Stimulated activated CD4-positive, alpha-beta T cell treated with anti-CD3 and anti-CD28 coated beads, Interleukin-1b, Interleukin-23, amount 100 ng/mL, for 48 hours (primary cell): Measurements from ENCODE around the gene TP53BP2.
"Not testable (repeated sequence)": the region's sequence is repeated elsewhere in the genome, so short reads cannot be mapped to it uniquely, and the experiment has no call there.

ENCODE experiments used
- DNase-seq: peaks from one replicate; pipeline ENCODE4 v3.0.0-alpha.2; 2020

TP53BP2 gene

DNA sequence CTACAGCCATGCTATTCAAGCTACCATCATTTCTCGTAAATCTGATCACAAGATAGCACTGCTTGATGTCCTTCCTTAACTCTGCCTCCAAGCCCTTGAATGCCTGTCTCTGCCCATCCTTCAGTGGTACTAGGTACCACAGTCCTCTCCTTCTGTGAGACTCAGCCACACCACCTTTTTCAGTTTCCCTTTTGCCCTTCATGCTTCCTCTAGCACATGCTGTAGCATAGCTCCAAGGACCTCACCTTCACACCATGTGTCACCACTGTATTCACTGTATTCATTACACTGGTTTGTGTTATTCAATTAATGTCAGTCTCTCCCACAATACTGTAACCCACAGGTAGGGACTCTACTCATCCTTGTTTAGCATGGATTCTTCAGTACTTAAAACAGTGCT is 8.0 kb upstream of the TP53BP2 start:
- DNase-seq = no peak

DNA sequence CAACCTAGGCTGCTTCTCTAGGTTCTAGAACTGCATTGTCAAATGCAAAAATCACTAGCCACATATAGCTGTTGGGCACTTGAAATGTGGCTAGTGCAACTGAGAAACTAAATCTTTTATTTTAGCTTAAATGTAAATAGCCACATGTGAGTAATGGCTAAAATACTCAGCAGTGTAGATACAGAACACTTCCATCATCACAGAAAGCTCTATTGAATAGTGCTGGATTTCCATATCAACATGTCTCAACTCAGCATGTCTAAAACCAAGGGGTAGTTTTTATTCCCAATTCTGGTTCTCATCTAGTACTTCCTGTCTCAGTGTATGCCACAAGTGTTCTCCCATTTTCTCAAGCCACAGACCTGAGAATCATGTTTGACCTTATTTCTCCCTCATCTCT is 7.5 kb upstream of the TP53BP2 start:
- no peak for DNase-seq

DNA sequence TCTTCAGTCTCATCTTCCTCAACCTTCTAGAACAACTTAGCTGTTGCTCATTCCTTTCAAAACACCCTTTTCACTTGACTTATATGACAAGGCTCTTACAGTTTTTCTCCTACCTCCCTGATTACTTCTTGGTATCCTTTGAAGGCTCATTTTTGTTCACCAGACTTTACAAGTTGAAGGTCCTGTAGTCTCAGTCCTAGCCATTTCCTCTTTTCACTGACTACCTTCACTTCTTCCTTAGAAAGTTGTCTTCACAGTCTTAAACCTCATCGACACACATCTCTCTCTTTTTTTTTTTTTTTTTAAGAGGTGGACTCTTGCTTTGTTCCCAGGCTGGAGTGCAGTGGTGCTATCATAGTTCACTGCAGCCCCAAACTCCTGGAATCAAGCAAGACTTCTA is 6.6 kb upstream of the TP53BP2 start:
- DNase-seq = no peak

DNA sequence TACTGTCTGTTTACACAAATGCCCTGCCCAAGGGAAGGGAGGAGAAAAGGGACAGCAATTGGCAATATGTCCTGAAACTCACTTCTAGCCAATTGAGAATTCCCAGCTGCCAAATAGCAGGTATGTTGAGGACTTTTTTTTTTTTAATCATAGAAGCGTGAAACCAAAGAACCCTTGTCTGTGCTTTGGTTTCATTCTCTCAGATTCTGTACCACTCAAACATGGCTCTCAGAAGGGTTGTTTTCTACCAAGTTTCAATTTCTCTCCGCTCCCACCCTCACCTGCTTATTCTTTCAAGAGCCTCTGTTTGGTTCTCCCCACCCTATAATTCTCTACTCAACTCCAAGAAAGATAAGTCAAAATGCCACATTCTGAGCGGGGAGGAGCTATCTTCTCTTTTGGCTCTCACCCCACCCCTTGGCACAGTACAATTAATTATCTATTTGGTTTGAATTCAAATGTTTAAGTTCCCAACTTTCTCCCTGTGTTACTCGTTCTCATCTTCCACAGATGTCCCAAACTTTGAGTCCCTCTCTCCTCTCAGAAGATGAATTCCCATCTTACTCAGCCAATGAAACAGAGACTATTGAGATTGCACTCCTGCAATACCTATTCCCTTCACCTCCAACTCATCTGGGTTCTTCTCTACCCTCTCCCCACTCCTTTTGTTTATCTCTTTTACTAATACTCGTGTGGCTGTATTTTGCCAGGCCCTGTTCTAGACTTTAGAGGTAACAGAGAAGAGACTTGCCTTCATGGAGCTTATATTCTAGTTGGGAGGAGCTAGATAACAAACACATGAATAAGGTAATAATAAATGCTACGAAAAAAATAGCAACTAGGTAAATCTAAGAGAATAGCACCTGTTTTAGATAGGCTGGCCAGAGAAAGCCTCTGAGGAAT is 3.9 kb upstream of the TP53BP2 start:
- no peak for DNase-seq

DNA sequence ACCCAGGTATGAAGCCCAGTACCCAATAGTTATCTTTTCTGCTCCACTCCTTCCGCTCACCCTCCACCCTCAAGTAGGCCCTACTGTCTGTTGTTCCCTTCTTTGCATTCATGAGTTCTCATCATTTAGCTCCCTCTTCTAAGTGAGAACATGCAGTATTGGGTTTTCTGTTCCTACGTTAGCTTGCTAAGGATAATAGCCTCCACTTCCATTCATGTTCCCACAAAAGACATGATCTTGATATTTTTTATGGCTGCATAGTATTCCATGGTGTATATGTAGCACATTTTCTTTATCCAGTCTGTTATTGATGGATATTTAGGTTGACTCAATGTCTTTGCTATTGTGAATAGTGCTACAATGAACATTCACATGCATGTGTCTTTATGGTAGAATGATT is 2.8 kb upstream of the TP53BP2 start:
- no peak for DNase-seq

DNA sequence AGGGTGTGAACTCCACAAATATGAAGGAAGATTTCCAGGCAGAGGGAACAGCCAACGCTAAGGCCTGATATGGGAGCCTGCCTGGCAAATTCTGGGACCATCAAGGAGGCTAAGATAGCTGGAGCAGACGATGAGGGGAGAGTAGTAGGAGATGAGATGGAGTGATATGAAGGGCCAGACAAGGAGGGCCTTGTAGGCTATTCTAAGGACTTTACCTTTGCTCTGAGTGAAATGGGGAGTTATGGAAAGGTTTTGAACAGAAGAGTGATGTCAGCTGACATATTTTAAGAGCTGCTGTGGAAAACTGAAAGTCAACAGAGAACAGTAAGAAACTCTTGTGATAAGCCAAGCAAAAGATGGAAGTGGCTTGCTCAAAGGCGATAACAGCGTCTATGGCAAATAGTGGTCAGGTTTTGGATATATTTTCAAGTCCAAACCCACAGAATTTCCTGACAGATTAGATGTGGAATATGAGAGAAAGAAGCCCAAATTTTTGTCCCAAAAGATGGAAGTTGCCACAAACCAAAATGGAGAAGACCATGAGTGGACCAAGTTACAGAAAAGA is 2.1 kb upstream of the TP53BP2 start:
- DNase-seq = no peak

DNA sequence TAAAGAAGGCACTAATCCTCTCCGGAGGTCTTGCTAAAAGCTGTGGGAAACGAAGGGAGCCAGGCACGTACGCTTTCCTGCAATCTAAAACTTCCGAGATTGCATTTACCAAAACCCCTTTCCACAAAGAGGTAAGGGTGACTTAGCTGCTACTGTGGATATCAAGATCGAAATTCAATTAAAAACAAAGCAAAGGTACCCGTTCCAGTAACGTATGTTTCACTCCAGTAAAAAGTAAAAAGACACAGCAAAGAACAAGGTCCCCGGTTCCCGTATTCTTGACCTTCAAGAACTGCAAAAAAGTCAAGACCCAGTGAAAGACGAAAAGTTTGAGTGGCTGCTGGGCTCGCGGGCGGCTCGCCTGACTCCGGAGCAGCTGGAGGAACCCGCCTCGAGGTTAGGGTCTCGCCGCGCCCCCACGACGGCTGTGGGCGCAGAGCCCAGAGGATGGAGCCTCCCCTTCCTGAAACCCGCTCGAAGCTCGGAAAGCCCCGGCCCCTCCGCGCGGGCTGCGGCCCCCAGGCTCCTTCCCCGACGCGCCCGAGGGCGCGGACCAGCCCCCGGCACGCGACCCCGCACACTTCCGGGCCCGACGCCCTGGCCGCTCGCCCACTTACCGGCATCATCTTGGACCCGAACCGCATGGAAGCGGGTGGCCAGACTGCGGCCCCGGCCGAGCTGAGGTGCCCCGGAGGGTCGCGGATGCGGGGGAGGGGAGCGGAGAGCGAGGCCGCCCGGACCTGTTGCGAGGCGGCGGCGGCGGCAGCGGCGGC is 524 bp downstream of the TP53BP2 start:
- peak; percentile 45 for DNase-seq

DNA sequence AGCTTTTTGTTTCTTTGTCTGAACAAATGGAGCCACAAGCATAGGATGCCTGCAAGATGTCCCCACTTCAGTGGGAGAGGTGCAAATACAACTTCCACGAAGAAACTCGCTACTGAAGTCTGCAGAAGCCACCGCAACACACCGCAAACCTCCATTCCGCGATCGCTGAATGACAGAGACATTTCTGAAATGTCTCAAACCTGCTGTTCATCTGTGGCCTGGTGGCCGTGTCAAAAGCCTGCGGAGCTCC is 1.0 kb downstream of the TP53BP2 start:
- DNase-seq = peak; percentile 77

DNA sequence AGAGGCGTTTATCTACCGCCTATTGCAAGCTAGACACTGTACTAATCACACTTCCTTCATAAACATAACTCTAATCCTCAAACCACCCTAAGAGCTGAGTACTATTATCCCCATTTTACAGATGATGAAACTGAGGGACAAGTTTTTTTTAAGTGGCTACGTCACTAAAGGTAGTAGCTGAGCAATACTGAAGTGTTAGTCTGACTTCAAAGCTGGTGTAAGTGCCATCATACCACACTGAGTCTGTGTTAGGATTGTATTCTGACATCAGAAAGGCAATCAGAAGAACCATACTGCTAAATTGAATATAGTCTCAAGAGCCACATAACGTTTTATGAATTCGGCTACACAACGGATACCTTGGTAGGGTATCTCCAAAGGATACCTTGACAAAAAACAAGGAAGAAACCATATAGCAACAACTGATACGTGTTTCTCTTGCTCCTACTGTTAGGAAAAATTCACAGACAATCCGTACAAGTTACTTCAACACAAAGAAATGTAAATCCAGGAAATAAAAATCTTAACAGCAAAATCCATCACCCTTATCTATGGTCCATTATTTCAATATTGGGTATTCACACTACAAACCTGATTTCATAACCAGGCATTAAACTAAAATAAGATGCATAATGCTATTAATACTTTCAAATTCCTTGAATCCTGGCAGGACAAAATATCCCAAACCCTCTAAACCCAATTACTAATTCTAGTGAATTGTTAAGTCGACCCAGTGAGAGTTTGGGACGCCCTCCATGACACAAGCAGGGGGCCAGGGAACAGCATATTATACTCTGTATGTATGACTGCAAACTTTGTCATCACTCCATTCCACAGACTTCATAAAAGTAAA is 1.6 kb downstream of the TP53BP2 start:
- no peak for DNase-seq

DNA sequence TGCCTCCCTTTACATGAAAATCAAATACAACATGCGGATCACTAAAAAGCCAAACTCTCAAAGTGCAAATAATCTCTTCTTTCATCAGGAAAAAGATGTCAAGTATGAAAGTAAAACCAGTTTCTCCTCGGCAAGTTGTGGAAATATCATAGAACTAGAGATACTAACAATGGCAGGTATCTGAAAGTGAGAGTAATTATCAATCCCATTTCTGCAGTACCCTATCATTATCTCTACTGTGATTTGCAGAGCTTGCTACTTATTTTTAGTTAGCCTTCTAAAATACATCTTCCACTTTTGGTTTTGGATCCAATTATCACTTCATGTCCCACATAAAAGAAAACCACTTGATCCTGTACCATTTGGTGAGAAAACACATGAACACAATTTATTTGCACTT is 3.0 kb downstream of the TP53BP2 start:
- DNase-seq = no peak

DNA sequence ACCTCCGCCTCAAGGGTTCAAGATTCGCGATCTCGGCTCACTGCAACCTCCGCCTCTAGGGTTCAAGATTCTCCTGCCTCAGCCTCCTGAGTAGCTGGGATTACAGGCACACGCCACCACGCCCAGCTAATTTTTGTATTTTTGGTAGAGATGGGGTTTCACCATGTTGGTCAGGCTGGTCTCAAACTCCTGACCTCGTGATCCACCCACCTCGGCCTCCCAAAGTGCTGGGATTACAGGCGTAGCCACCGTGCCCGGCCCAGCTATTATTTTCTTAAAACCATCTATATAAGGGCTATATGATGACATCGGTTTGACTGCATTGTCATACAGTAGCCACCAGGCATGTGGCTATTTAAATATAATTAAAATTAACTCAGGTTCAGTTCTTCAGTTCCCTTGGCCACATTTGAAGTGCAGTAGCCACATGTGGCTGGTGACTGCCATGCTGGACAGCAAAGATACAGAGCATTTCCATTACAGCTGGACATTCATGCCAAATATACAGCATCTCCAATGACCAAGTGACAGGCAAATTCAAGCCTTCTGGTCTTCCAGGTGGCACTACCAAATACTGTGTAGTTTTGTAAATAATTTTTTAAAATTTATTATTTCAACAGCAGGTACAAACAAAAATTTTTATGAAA is 3.6 kb downstream of the TP53BP2 start:
- DNase-seq = not testable (repeated sequence)

DNA sequence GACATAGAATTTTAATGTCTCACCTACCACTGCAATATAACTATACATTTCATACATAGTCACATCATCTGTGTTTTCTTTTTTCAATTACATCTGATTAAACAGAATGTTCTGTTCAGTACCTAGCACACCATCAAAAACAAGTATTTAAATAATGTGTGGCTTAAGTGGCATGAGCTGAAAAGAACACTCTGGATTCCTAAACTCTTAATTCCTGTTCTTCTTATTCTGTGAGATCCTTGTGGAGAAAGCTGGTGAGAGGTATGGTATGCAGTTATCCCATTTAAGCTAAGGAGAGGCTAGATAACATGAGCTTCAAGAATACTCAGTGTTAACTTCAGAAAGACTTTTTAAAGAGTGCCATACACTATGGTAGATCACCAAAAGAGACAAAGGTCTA is 5.5 kb downstream of the TP53BP2 start:
- DNase-seq = no peak

DNA sequence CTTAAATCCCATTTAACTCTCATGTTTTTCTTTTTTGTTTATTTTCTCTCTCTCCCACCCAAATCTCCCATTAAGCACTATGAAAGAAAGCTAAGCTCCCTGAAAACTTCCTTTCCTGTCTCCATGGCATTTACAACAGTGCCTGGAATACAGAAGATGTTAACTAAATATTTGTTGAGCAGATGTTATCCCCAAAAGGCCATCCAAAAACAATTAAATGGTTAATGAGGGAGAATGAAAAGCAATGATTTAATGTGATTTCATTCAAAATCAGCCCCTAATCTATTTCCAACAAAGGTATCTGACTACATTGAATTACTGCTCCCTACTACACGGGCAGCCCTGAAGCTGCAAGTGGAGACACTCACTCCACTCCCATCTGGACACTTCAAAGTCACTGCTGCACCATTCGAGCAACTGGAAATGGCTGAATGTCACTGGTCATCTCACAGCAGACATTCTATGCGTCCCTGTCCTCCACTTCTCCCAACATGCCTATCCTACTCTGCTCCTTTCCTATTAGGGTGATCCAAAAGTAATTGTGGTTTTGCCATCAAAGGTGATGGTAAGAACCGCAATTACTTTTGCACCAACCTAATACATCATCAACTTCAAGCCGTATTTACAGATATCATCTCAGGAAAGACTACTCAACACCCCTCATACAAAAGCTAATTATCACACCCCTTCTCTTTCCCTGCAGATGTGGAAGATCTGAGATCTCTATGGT is 7.5 kb downstream of the TP53BP2 start:
- no peak for DNase-seq

DNA sequence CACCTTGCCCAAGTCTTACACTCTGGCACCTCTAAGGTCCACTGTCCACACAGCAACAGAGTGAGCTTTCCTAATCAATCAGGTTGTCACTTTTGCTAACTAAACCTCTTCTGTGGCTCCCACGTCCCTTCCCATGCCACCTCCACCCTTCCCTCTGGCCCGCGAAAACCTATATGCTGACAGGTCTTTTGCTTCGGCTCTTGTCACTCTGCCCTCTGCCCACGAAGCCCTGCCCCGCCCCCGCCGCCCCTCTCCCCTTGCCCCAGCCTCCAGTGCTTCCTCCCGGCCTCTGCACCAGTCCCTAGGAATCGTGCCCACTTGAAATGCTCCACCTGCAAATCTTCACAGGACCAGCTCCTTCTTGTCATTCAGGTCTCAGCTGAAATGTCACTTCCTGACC is 8.1 kb downstream of the TP53BP2 start:
- DNase-seq = no peak

DNA sequence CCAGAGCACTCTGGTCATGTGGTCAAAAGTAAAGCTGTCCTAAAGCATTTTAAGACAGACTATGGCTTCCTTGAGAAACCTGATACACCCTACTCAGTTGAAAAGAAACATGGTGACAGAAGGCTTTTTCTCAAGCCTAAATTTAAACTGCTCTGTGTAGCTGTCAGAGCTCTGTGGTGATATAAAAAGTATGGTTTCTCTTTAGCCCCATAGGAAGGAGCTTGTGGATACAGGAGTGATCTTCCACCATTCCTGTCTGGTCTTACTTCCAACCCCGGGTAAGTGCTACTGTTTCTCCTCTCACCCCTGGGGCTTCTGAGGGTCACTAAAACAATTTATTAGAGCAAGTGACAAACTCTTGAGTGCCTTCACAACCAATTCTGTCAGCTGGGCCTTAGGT is 8.5 kb downstream of the TP53BP2 start:
- DNase-seq = no peak

DNA sequence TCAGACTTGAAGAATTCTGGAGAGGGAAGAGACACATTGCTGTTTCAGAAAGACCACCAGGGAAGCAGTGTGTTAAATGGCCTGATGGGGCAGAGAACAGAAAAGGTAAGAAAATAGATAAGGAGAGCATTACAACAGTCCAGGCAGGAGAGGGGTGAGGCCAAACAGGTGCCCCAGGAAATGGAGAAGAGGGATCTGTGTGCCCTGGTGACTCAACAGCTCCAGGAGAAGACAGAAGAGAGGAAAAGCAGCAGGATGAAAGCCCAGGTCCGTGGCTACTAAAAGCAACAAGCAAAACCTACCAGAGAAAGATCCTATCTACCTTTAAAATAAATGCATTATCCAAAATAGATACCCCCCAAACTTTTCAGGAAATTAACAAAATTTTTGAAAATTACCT is 9.2 kb downstream of the TP53BP2 start:
- no peak for DNase-seq

DNA sequence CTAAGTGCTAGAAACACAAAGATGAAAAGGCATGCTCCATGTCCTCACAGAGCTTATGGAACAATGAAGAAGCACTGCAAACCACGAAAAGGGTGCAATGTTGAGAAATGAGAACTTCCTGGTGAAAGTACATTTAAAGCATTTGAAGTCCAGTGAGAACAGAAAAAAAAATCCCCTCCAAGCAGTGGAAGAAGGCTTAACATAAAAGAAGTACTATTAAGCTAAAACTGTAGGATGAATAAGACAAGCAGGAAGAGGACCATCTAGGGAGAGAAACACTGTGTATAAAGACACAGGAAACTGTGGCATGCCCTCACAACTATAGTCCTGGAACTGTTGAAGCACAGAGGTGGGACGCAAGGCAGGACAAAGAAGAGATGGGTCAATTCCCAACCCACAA is 10.0 kb downstream of the TP53BP2 start:
- no peak for DNase-seq

DNA sequence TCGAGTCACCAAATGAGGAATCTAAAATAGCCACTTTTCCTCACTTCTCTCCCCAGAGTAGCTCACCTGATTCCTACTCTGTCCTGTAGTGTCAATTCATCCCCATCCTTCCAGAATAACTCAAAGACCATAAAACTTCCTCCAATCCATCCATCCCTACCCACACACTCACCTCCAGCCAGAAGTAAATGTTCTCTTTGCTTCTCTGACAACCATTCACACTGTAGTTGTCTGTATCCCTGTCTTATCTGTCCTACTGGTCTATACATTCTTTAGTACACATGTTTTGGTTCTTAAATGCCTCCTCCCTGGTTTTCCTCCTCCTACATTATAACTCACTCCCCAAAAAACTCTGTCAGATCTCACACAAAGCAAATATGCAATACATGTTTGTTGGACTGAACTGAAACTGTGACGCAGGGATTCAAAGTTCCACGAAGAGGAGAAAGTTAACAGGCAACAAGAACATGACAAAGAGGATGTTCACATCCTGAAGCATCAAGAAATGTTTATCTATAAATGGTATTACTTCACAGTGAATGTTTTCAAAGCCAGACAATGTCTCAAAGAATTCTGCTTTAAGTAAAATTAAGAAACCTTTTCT is 11.0 kb downstream of the TP53BP2 start:
- DNase-seq = peak; percentile 22

DNA sequence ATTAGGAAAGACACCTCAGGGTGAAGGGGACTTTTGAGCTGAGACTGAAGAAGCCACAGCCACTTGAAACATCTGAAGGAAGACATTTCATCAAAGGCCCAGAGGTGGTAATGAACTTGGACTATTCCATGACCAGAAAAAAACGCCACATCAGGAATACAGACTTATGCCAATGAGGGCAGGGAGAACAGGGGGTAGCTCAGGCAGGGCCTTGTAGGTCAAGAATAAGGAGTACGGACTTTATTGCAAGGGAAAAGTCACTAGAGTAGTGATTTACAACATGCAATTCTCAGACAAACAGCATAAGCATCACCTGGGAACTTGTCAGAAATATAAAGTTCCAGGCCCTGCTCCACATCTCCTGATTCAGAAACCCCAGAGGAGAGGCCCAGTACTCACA is 11.8 kb downstream of the TP53BP2 start:
- DNase-seq = no peak

DNA sequence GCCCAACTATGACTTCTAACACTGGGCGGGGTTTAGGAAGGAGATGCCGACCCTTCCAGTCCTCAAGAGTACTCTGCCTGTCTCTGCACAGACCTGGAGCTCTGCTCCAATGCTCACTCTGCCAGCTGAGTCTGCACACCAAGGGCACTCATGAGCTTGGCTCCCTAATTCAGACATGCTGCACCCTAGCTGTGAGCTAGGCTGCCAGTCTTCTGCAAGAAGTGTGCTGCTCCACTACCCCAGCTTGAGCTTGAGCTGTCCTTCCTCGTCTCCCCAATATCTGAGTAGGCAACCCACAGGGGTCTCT is 13.2 kb downstream of the TP53BP2 start:
- DNase-seq = peak; percentile 30

DNA sequence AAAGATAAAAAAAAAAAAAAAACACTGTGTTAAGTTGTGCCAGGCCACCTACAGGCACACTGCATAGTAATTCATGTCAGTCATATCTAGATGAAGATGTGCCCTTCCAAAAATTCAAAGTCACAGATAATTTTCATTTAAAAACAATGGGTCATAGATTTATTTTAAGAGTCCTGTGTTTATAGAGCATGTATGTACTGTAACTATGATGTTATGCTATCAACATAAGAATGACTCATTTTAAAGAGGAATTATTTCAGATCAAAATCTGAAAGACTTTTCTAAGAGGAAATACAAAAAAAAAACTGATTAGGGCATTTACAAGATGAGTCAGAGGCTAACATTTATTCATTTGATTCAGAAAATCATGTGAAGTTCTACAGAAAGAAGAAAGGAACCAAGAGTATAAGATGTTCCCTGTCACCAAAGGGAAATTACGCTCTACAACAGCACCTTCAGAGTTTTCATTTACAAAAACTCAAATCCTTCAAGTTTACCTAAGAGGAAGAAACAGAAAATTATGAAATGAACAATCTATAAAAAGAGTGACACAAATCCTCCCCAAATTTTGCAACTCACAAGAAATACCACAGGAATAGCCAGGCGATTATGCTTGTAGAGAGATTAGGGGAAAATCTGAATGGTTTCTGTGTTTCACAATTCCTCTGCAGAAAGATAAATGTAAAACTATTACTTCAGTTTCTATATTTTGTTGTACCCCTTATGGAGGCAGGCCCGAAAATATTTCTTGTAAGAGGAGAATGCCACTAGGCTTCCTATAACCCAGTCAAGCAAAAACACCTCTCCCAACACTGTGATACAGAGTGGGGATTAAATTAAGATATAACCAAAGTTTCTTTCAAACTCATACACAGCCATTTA is 13.8 kb downstream of the TP53BP2 start:
- no peak for DNase-seq
